B cell (primary cell): ENCODE measurements around the gene GRIP1. TPM values are rescaled to one million over a fixed set of nuclear protein-coding genes. Genes with fewer than 3 reads are reported as not detected.

Source experiments
- ATAC-seq: fragments of 200-7000 bp; cut with Tn5 transposase; one replicate; pipeline ENCODE4 v1.10.0; 2021; ENCODE audit warnings: low read depth, mild to moderate bottlenecking, moderate number of reproducible peaks, moderate library complexity
- CTCF ChIA-PET: fragments of 350-600 bp; sonication (Branson Sonifier 250); formaldehyde crosslinking; loops from one replicate; lab custom pipeline; 2021; ENCODE audit warnings: antibody characterized with exemption, inconsistent platforms; lab: Charles Lee
- POLR2A ChIA-PET: fragments of 350-600 bp; sonication (Branson Sonifier 250); formaldehyde crosslinking; loops from one replicate; lab custom pipeline; 2021; ENCODE audit warnings: antibody characterized with exemption; lab: Charles Lee
- DNase-seq: peaks from one replicate; pipeline ENCODE4 v3.0.0; 2013
- H2AFZ ChIP-seq: 2 replicates; pipeline ENCODE4 v1.6.1; 2012; ENCODE audit warnings: mild to moderate bottlenecking, low read depth, low read length; ENCODE audit not compliant: insufficient read depth, poor library complexity, severe bottlenecking
- H3K27ac ChIP-seq, 2 donors: 1 replicate in 1 of 2; 2 replicates in 1 of 2; pipeline ENCODE4 v1.5.1; 2012 to 2013; ENCODE audit warnings: low read length in 2 of 2, mild to moderate bottlenecking in 2 of 2, moderate library complexity in 1 of 2
- H3K27me3 ChIP-seq, 4 experiments: fragments of 200-600 bp in 1 of 4; sonication (generic) in 1 of 4; replicated peaks in 1 of 4; 1 replicate in 2 of 4; 2 replicates in 2 of 4; pipeline versions ENCODE4 v1.6.1 to v1.7.0; 2013 to 2016; ENCODE audit warnings: low read length in 3 of 4, mild to moderate bottlenecking in 2 of 4, mixed read lengths in 1 of 4, moderate library complexity in 1 of 4; ENCODE audit not compliant: insufficient read depth in 4 of 4, control insufficient read depth in 3 of 4; ENCODE audit errors: control extremely low read depth in 1 of 4
- H3K36me3 ChIP-seq, 2 experiments: replicated peaks in 1 of 2; 1 replicate in 1 of 2; 2 replicates in 1 of 2; pipeline versions ENCODE4 v1.6.1 to v1.7.1; 2013; ENCODE audit warnings: low read length in 1 of 2; ENCODE audit not compliant: insufficient read depth in 2 of 2, control insufficient read depth in 1 of 2; ENCODE audit errors: control extremely low read depth in 1 of 2, extremely low read depth in 1 of 2
- H3K4me1 ChIP-seq, 2 donors: fragments of 200-600 bp in 1 of 2; sonication (generic) in 1 of 2; 1 replicate in 1 of 2; 2 replicates in 1 of 2; pipeline versions ENCODE4 v1.5.1 to v1.6.1; 2013 to 2017; ENCODE audit warnings: low read length in 2 of 2; ENCODE audit not compliant: control insufficient read depth in 2 of 2, insufficient read depth in 2 of 2
- H3K4me2 ChIP-seq: replicated peaks from 2 replicates; pipeline ENCODE3; 2012; ENCODE audit warnings: mild to moderate bottlenecking, low read depth, low read length; ENCODE audit not compliant: poor library complexity, severe bottlenecking
- H3K4me3 ChIP-seq, 5 experiments: fragments of 200-600 bp in 1 of 5; sonication (generic) in 1 of 5; 1 replicate in 3 of 5; 2 replicates in 2 of 5; pipeline versions ENCODE4 v1.5.1 to v1.7.0; 2011 to 2016; ENCODE audit warnings: low read length in 4 of 5, mild to moderate bottlenecking in 4 of 5, low read depth in 2 of 5, control low read depth in 1 of 5, moderate library complexity in 1 of 5; ENCODE audit not compliant: insufficient read depth in 1 of 5; ENCODE audit errors: control extremely low read depth in 1 of 5, extremely low read depth in 1 of 5
- H3K79me2 ChIP-seq: fragments of 200-600 bp; sonication (generic); one replicate; pipeline ENCODE4 v1.6.0; 2016; ENCODE audit warnings: low read length; ENCODE audit not compliant: control insufficient read depth, insufficient read depth
- H3K9ac ChIP-seq: fragments of 200-600 bp; sonication (generic); 2 replicates; pipeline ENCODE4 v1.6.1; 2017; ENCODE audit warnings: mild to moderate bottlenecking, low read length, moderate library complexity
- H3K9me3 ChIP-seq, 3 donors: one replicate each; pipeline versions ENCODE4 v1.6.1 to v1.7.1; 2013; ENCODE audit warnings: low read length in 2 of 3; ENCODE audit not compliant: control insufficient read depth in 2 of 3, insufficient read depth in 1 of 3; ENCODE audit errors: control extremely low read depth in 1 of 3
- H4K20me1 ChIP-seq: 2 replicates; pipeline ENCODE4 v1.6.0; 2012; ENCODE audit warnings: mild to moderate bottlenecking, low read length; ENCODE audit not compliant: insufficient read depth, control insufficient read depth, poor library complexity, severe bottlenecking
- H3K27ac Mint-ChIP-seq: one replicate; pipeline ENCODE4 v1.8.0; 2021; ENCODE audit warnings: mixed read lengths
- H3K27me3 Mint-ChIP-seq: one replicate; pipeline ENCODE4 v1.8.0; 2021; ENCODE audit warnings: mixed read lengths
- H3K4me1 Mint-ChIP-seq: one replicate; pipeline ENCODE4 v1.8.0; 2021; ENCODE audit warnings: mixed read lengths
- H3K4me3 Mint-ChIP-seq: one replicate; pipeline ENCODE4 v1.8.0; 2021; ENCODE audit warnings: mixed read lengths
- H3K9me3 Mint-ChIP-seq: one replicate; pipeline ENCODE4 v1.8.0; 2022; ENCODE audit warnings: mixed read lengths; ENCODE audit not compliant: insufficient read depth
- EZH2 ChIP-seq: IDR thresholded peaks from 2 replicates; pipeline ENCODE4 v1.6.1; 2012; ENCODE audit warnings: borderline replicate concordance, low read depth, mild to moderate bottlenecking, moderate library complexity, low read length; ENCODE audit not compliant: insufficient read depth, poor library complexity, severe bottlenecking
- WGBS: methylation state at CpG from one replicate; pipeline ENCODE4 v1.1.5; 2013; ENCODE audit warnings: missing lambda C conversion rate; ENCODE audit not compliant: insufficient coverage; 5-methylcytosine and 5-hydroxymethylcytosine counted together
- intact Hi-C: fragments of 100-400 bp; cut with micrococcal nuclease; formaldehyde crosslinking; loops from one replicate; pipeline ENCODE4 v1.10.0; 2022
- polyA plus RNA-seq: library from polyadenylated mRNA; depleted of rRNA; stranded (reverse); fragments of >200 nt; gene quantifications from 2 replicates; pipeline ENCODE4 v1.2.3, GENCODE V29; 2012
- total RNA-seq, 2 donors: library from RNA; stranded (reverse); fragments of 120-200 nt in 1 of 2; gene quantifications; 1 replicate in 1 of 2; 2 replicates in 1 of 2; pipeline versions ENCODE4 v1.2.3 to v1.2.4, GENCODE V29; 2013 to 2022
- TF ChIP-seq, protein P1 (sequence below): fragments of 200-600 bp; IDR thresholded peaks from one replicate; pipeline ENCODE4 v1.8.0; 2022; ENCODE audit warnings: antibody characterized with exemption, mild to moderate bottlenecking

The GRIP1 gene
- total and polyA plus RNA-seq, 2 donors (not counting 1 experiment from before 2014, with no cell fraction given): 0.22 TPM; not detected in 1

DNA sequence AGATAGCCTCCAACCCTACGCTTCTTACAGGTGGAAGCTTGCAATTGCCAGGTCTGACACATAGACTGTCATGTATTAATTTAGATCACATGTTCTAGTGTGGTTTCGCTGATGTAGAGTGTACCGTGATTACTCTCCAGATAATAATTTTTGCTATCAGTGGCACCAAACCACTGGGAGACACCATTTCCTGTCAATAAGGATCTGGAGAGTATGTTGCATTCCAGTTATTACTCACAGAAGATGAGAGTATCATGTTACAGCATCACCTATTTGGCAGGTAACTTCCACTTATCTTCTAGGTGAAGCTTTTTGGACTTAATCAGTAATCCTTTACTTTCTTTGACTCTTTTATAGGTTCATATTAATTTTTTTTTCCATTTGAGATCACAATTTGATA is 229.3 kb downstream of the GRIP1 start:
- POLR2A ChIA-PET: no interaction called here
- H3K27ac Mint-ChIP-seq: no peak overlapping the region

DNA sequence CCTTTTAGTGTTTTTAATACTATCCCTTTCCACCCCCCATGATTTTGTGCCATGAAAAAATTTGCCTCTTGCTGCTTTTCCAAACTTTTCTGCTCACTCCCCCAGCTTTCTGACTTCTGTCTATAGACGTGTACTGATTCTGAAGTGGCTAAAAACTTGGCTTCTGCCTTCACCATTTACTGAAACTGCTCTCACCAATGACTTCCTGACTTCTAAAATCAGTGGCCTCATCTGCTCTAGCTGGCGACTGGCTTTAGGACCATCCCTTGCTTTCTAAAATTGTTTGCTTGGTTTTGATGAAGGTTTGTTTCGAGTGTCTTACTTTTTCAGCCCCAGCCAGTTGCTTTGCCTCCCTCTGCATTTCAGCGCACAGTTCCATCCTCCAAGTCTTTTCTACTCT is 231.2 kb downstream of the GRIP1 start:
- no peaks in the 10 kb centered on the region for H3K36me3 ChIP-seq
- ChIA-PET CTCF (no interaction called here), POLR2A (no interaction called here)
- H3K27ac ChIP-seq: no peak overlapping the region
- 71% methylated on average over 3 of the region's 4 CpGs for WGBS
- H3K9me3 ChIP-seq: no peaks in the 10 kb centered on the region
- no peak for DNase-seq
- Mint-ChIP-seq H3K4me1 (no peaks in the 10 kb centered on the region), H3K9me3 (no peaks in the 10 kb centered on the region), H3K4me3 (no peak overlapping the region), H3K27ac (no peak overlapping the region), H3K27me3 (no peaks in the 10 kb centered on the region)
- intact Hi-C loops: no loop called here
- H4K20me1 ChIP-seq: no peaks in the 10 kb centered on the region
- no peak overlapping the region for H3K9ac ChIP-seq
- TF ChIP-seq EZH2: no peak
- TF ChIP-seq, protein P1, sequence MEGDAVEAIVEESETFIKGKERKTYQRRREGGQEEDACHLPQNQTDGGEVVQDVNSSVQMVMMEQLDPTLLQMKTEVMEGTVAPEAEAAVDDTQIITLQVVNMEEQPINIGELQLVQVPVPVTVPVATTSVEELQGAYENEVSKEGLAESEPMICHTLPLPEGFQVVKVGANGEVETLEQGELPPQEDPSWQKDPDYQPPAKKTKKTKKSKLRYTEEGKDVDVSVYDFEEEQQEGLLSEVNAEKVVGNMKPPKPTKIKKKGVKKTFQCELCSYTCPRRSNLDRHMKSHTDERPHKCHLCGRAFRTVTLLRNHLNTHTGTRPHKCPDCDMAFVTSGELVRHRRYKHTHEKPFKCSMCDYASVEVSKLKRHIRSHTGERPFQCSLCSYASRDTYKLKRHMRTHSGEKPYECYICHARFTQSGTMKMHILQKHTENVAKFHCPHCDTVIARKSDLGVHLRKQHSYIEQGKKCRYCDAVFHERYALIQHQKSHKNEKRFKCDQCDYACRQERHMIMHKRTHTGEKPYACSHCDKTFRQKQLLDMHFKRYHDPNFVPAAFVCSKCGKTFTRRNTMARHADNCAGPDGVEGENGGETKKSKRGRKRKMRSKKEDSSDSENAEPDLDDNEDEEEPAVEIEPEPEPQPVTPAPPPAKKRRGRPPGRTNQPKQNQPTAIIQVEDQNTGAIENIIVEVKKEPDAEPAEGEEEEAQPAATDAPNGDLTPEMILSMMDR: no peak
- ATAC-seq: no peak
- H3K27me3 ChIP-seq: no peaks in the 10 kb centered on the region
- no peak overlapping the region for H3K4me2 ChIP-seq
- H3K4me1 ChIP-seq: no peaks in the 10 kb centered on the region
- H3K4me3 ChIP-seq: no peak overlapping the region
- no peaks in the 10 kb centered on the region for H3K79me2 ChIP-seq
- no peak overlapping the region for H2AFZ ChIP-seq

More for the DNA sequence above, 229.3 kb downstream of the GRIP1 start:
- Histone ChIP-seq H2AFZ (no peak overlapping the region), H3K9ac (no peak overlapping the region), H3K4me2 (no peak overlapping the region), H3K27ac (no peak overlapping the region), H3K79me2 (no peaks in the 10 kb centered on the region), H3K4me1 (no peaks in the 10 kb centered on the region), H3K9me3 (no peaks in the 10 kb centered on the region), H3K27me3 (no peaks in the 10 kb centered on the region), H3K36me3 (no peaks in the 10 kb centered on the region), H4K20me1 (no peaks in the 10 kb centered on the region), H3K4me3 (no peak overlapping the region)
- H3K9me3 Mint-ChIP-seq: no peaks in the 10 kb centered on the region
- CTCF ChIA-PET: no interaction called here
- no peak for DNase-seq
- TF ChIP-seq, protein P1: no peak
- no peak for TF ChIP-seq EZH2
- no CpG with 5 or more reads among the region's 3 CpGs for WGBS
- no peaks in the 10 kb centered on the region for H3K4me1 Mint-ChIP-seq
- intact Hi-C loops: no loop called here
- no peak overlapping the region for H3K4me3 Mint-ChIP-seq
- H3K27me3 Mint-ChIP-seq: peaks cover 7% of the 10 kb centered on the region
- no peak for ATAC-seq
